ENCODE measurements around the gene DCPS. TPM values are rescaled to one million over a fixed set of nuclear protein-coding genes. Genes with fewer than 3 reads are reported as not detected.
A peak's percentile ranks its signal among the peaks of the same experiment; 100 is the strongest.

Gene DCPS
- total RNA-seq, 1 donor = 8.3 TPM

DNA sequence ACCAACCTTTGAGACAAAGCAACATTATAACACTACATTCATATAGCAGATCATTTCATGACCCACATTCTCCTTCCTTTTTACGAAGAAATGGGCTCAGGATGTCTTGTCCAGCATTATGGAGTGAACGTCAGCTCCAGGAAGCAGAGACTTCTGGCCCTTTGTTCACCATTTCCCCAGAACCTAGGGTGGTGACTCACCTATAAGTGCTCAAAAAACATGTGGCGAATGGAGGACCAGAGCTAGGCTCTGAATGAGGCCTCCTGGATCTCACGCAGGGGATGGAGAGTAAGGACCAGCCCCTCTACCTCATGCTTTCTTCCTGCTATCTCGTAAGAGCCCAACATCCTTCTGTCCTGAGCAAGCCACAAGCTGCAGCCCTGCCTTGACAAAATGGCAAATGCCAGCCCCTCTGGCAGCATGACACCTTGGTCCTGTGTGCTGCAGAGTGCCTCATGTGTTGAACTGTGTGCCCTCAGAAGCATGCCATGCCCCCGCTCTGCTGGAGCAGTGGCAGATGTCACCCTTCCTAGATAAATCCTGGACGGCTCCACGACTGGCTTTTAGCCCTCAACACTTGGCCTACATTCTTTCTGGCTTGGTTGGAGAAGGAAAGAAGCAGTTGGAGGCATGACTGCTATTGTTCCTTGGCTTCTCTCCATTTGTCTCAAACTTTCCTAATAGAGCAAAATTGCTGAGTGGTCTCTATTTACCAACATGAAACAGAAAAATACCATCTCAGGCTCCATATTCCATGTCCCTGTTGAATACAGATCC lies 45.1 kb downstream of the DCPS start:
- no peak overlapping the region for H3K27ac ChIP-seq (ENCODE audit: low read depth, low read length)
- peak; percentile 94 for DNase-seq (ENCODE audit: insufficient read length, low spot score, missing footprints)

DNA sequence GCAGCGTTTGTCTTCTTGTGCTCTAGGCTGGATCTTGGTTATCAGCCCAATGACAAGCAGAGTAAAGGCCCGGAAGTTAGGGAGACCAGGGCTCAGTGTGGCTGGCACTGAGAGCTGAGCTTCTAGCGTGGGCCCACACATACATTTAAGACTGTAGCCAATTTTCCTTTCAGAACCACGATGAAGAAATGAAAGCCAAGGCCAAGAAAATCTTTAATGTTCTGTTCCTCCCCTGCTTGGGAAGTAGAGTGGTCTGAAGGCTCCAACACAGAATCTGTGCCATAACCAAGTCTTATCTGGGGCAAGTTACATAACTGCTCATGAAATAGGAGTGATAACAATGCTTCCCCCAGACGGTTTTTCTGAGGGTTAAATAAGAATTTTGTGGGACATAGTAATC lies 47.0 kb downstream of the DCPS start:
- H3K27me3 ChIP-seq (ENCODE audit: insufficient read depth, low read length) = no peaks in the 10 kb centered on the region
- peaks cover 3% of the 10 kb centered on the region for H4K20me1 ChIP-seq (ENCODE audit: insufficient read depth, low read length)
- peak overlapping the region; percentile 24 for H3K27ac ChIP-seq (ENCODE audit: low read depth, low read length)
- H3K4me1 ChIP-seq (ENCODE audit: insufficient read depth, low read length) = peaks cover 47% of the 10 kb centered on the region
- TF ChIP-seq, protein P1, sequence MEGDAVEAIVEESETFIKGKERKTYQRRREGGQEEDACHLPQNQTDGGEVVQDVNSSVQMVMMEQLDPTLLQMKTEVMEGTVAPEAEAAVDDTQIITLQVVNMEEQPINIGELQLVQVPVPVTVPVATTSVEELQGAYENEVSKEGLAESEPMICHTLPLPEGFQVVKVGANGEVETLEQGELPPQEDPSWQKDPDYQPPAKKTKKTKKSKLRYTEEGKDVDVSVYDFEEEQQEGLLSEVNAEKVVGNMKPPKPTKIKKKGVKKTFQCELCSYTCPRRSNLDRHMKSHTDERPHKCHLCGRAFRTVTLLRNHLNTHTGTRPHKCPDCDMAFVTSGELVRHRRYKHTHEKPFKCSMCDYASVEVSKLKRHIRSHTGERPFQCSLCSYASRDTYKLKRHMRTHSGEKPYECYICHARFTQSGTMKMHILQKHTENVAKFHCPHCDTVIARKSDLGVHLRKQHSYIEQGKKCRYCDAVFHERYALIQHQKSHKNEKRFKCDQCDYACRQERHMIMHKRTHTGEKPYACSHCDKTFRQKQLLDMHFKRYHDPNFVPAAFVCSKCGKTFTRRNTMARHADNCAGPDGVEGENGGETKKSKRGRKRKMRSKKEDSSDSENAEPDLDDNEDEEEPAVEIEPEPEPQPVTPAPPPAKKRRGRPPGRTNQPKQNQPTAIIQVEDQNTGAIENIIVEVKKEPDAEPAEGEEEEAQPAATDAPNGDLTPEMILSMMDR (IDR thresholded peaks at IDR 0.05; ENCODE audit: extremely low read depth, low read depth, low read length) = no peak
- H2AFZ ChIP-seq (ENCODE audit: low read length) = no peak overlapping the region
- H3K4me2 ChIP-seq (ENCODE audit: insufficient read depth, low read length) = no peak overlapping the region
- peaks cover 47% of the 10 kb centered on the region for H3K79me2 ChIP-seq (ENCODE audit: insufficient read depth, low read length)
- no peak for DNase-seq (ENCODE audit: insufficient read length, low spot score, missing footprints)
- H3K36me3 ChIP-seq (ENCODE audit: insufficient read depth, low read length) = no peaks in the 10 kb centered on the region
- H3K9me3 ChIP-seq (ENCODE audit: low read depth, low read length) = no peaks in the 10 kb centered on the region
- H3K4me3 ChIP-seq (ENCODE audit: insufficient read depth, low read length) = no peak overlapping the region

More for the DNA sequence above, 45.1 kb downstream of the DCPS start:
- TF ChIP-seq, protein P1 (IDR thresholded peaks at IDR 0.05; ENCODE audit: extremely low read depth, low read depth, low read length) = no peak
- no peaks in the 10 kb centered on the region for H3K9me3 ChIP-seq (ENCODE audit: low read depth, low read length)
- no peaks in the 10 kb centered on the region for H3K36me3 ChIP-seq (ENCODE audit: insufficient read depth, low read length)
- no peak overlapping the region for H3K4me2 ChIP-seq (ENCODE audit: insufficient read depth, low read length)
- no peak overlapping the region for H2AFZ ChIP-seq (ENCODE audit: low read length)
- H3K27me3 ChIP-seq (ENCODE audit: insufficient read depth, low read length) = no peaks in the 10 kb centered on the region
- H4K20me1 ChIP-seq (ENCODE audit: insufficient read depth, low read length) = peaks cover 3% of the 10 kb centered on the region
- peaks cover 39% of the 10 kb centered on the region for H3K4me1 ChIP-seq (ENCODE audit: insufficient read depth, low read length)
- H3K79me2 ChIP-seq (ENCODE audit: insufficient read depth, low read length) = peaks cover 39% of the 10 kb centered on the region
- H3K4me3 ChIP-seq (ENCODE audit: insufficient read depth, low read length) = no peak overlapping the region

DNA sequence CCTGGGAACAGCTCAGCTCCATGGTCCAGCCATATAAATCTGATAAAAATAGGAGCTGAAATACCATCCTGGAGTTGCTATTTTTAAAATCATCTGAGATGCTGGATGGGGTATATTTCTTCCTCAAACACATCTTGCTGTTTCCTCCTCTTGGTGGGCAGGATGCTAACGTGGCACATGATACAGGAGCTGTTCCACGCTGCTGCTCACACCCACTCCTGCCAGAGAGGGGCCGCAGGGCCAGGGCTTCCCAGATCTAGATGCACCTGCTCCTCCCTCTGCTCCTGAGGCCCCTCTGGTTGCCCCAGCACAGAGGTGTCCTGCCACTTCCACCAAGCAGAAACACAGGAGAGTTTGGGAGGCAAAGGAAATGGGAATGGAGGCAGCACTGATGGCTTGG lies 48.3 kb downstream of the DCPS start:
- no peaks in the 10 kb centered on the region for H3K9me3 ChIP-seq (ENCODE audit: low read depth, low read length)
- no peaks in the 10 kb centered on the region for H3K36me3 ChIP-seq (ENCODE audit: insufficient read depth, low read length)
- H3K27me3 ChIP-seq (ENCODE audit: insufficient read depth, low read length) = no peaks in the 10 kb centered on the region
- H4K20me1 ChIP-seq (ENCODE audit: insufficient read depth, low read length) = peaks cover 6% of the 10 kb centered on the region
- H3K4me3 ChIP-seq (ENCODE audit: insufficient read depth, low read length) = no peak overlapping the region
- TF ChIP-seq, protein P1 (IDR thresholded peaks at IDR 0.05; ENCODE audit: extremely low read depth, low read depth, low read length) = no peak
- DNase-seq (ENCODE audit: insufficient read length, low spot score, missing footprints) = peak; percentile 78
- no peak overlapping the region for H3K4me2 ChIP-seq (ENCODE audit: insufficient read depth, low read length)
- no peak overlapping the region for H2AFZ ChIP-seq (ENCODE audit: low read length)
- peaks cover 52% of the 10 kb centered on the region for H3K4me1 ChIP-seq (ENCODE audit: insufficient read depth, low read length)
- peaks cover 59% of the 10 kb centered on the region for H3K79me2 ChIP-seq (ENCODE audit: insufficient read depth, low read length)
- peak overlapping the region; percentile 81 for H3K27ac ChIP-seq (ENCODE audit: low read depth, low read length)

DNA sequence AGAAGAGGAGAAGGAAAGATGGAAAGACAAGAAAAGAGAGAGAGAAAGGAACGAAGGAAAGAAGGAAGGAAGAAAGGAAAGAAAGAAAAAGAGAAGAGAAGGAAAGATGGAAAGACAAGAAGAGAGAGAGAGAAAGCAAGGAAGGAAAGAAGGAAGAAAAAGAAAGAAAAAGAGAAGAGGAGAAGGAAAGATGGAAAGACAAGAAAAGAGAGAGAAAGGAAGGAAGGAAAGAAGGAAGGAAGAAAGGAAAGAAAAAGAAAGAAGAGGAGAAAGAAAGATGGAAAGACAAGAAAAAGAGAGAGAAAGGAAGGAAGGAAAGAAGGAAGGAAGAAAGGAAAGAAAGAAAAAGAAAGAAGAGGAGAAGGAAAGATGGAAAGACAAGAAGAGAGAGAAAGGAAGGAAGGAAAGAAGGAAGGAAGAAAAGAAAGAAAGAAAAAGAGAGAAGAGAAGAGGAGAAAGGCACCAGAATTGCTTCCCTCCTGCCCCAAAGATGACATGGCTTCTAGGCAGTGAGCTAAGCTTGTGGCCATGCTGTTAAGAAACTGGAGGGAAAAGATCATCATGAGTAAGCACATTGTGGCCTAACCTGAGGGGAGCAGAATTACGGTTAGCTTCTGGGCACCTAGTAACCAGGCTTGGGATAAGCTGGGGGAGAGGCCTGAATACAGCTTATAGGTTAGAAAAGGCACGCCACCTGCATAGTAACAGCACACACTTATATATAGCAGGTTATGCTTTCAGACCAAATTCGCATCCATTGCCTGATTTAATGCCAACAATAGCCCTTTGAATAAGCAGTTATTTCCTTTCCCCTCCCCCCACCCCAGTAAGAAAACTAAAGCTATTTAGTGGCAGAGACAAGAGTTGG lies 49.3 kb downstream of the DCPS start:
- no peaks in the 10 kb centered on the region for H3K9me3 ChIP-seq (ENCODE audit: low read depth, low read length)
- no peaks in the 10 kb centered on the region for H3K36me3 ChIP-seq (ENCODE audit: insufficient read depth, low read length)
- no peak overlapping the region for H2AFZ ChIP-seq (ENCODE audit: low read length)
- peak overlapping the region; percentile 65 for H3K4me2 ChIP-seq (ENCODE audit: insufficient read depth, low read length)
- no peaks in the 10 kb centered on the region for H3K27me3 ChIP-seq (ENCODE audit: insufficient read depth, low read length)
- peak; percentile 88 for DNase-seq (ENCODE audit: insufficient read length, low spot score, missing footprints)
- peak overlapping the region; percentile 36 for H3K4me3 ChIP-seq (ENCODE audit: insufficient read depth, low read length)
- H4K20me1 ChIP-seq (ENCODE audit: insufficient read depth, low read length) = peaks cover 14% of the 10 kb centered on the region
- peaks cover 57% of the 10 kb centered on the region for H3K4me1 ChIP-seq (ENCODE audit: insufficient read depth, low read length)
- H3K27ac ChIP-seq (ENCODE audit: low read depth, low read length) = peak overlapping the region; percentile 81
- peaks cover 62% of the 10 kb centered on the region for H3K79me2 ChIP-seq (ENCODE audit: insufficient read depth, low read length)
- TF ChIP-seq, protein P1 (IDR thresholded peaks at IDR 0.05; ENCODE audit: extremely low read depth, low read depth, low read length) = no peak

Measured in osteoblast (primary cell).